Esophagus squamous epithelium (tissue), 4 donors: ENCODE data around the gene LRRC15.

Source experiments
- CTCF ChIP-seq, 6 experiments: fragments of 450-650 bp in 4 of 6; fragments of 200-600 bp in 2 of 6; sonication (generic) in 2 of 6; IDR thresholded peaks; one replicate each; pipeline ENCODE4 v1.5.1; 2016 to 2019; ENCODE audit warnings: antibody characterized with exemption in 6 of 6, mild to moderate bottlenecking in 4 of 6, moderate library complexity in 4 of 6
- POLR2A ChIP-seq, 4 donors: fragments of 450-650 bp; IDR thresholded peaks; one replicate each; pipeline ENCODE4 v1.6.1; 2017; ENCODE audit warnings: antibody characterized with exemption in 4 of 4, mild to moderate bottlenecking in 4 of 4, moderate library complexity in 3 of 4

- TF ChIP-seq CTCF (IDR thresholded peaks at IDR 0.05) (no peak), POLR2A (IDR thresholded peaks at IDR 0.05) (no peak)
Measured at GRCh38 chr3:194352667-194353246, 16.8 kb downstream of the LRRC15 start.
